ENCODE data around the gene RSPH6A.

The RSPH6A gene

GRCh38 chr19:45771311-45771933 is 43.7 kb downstream of the RSPH6A start:
- no peaks in the 10 kb centered on the region for H3K9me3 ChIP-seq (ENCODE audit: control insufficient read depth in 1 of 2, low read length in 2 of 2)
- peak overlapping the region; percentile 80 for H3K27ac ChIP-seq (ENCODE audit: low read depth, low read length)
- H3K4me3 ChIP-seq (ENCODE audit: low read depth in 1 of 2, low read length in 2 of 2), result peak overlapping the region; percentile 73 to 74
- H3K9ac ChIP-seq (ENCODE audit: low read depth in 1 of 2, low read length in 2 of 2), result peak overlapping the region; percentile 83 to 96
- H3K36me3 ChIP-seq (ENCODE audit: control insufficient read depth in 1 of 2, insufficient read depth in 2 of 2, low read length in 2 of 2), result no peaks in the 10 kb centered on the region
- peaks cover 19 to 33% of the 10 kb centered on the region in 2 donors for H3K4me1 ChIP-seq (ENCODE audit: control insufficient read depth in 1 of 2, insufficient read depth in 2 of 2, low read length in 2 of 2)
- H3K27me3 ChIP-seq (ENCODE audit: control insufficient read depth in 1 of 2, insufficient read depth in 2 of 2, low read length in 2 of 2), result no peaks in the 10 kb centered on the region

- peaks cover 19 to 33% of the 10 kb centered on the region in 2 donors for H3K4me1 ChIP-seq (ENCODE audit: control insufficient read depth in 1 of 2, insufficient read depth in 2 of 2, low read length in 2 of 2)
- H3K9me3 ChIP-seq (ENCODE audit: control insufficient read depth in 1 of 2, low read length in 2 of 2), result no peaks in the 10 kb centered on the region
- peak overlapping the region; percentile 76 to 92 for H3K4me3 ChIP-seq (ENCODE audit: low read depth in 1 of 2, low read length in 2 of 2)
- H3K27me3 ChIP-seq (ENCODE audit: control insufficient read depth in 1 of 2, insufficient read depth in 2 of 2, low read length in 2 of 2), result no peaks in the 10 kb centered on the region
- H3K27ac ChIP-seq (ENCODE audit: low read depth, low read length), result peak overlapping the region; percentile 94
- peak overlapping the region; percentile 83 to 96 for H3K9ac ChIP-seq (ENCODE audit: low read depth in 1 of 2, low read length in 2 of 2)
- H3K36me3 ChIP-seq (ENCODE audit: control insufficient read depth in 1 of 2, insufficient read depth in 2 of 2, low read length in 2 of 2), result no peaks in the 10 kb centered on the region
Measured at GRCh38 chr19:45770192-45771101, 44.7 kb downstream of the RSPH6A start.

GRCh38 chr19:45769821-45770191 is 45.3 kb downstream of the RSPH6A start:
- Histone ChIP-seq H3K4me1 (ENCODE audit: control insufficient read depth in 1 of 2, insufficient read depth in 2 of 2, low read length in 2 of 2) (peaks cover 19 to 33% of the 10 kb centered on the region in 2 donors), H3K9ac (ENCODE audit: low read depth in 1 of 2, low read length in 2 of 2) (peak overlapping the region; percentile 63 to 84), H3K36me3 (ENCODE audit: control insufficient read depth in 1 of 2, insufficient read depth in 2 of 2, low read length in 2 of 2) (no peaks in the 10 kb centered on the region), H3K27me3 (ENCODE audit: control insufficient read depth in 1 of 2, insufficient read depth in 2 of 2, low read length in 2 of 2) (no peaks in the 10 kb centered on the region), H3K27ac (ENCODE audit: low read depth, low read length) (peak overlapping the region; percentile 81), H3K9me3 (ENCODE audit: control insufficient read depth in 1 of 2, low read length in 2 of 2) (no peaks in the 10 kb centered on the region), H3K4me3 (ENCODE audit: low read depth in 1 of 2, low read length in 2 of 2) (peak overlapping the region; percentile 76 to 92)

GRCh38 chr19:45768984-45769782 is 45.9 kb downstream of the RSPH6A start, which contains the start of gene SIX5:
SIX5 (minus strand) TSS chr19:45769252; CDS start chr19:45768844, 408 bp downstream.
- Histone ChIP-seq H3K27me3 (ENCODE audit: control insufficient read depth in 1 of 2, insufficient read depth in 2 of 2, low read length in 2 of 2) (no peaks in the 10 kb centered on the region), H3K9me3 (ENCODE audit: control insufficient read depth in 1 of 2, low read length in 2 of 2) (no peaks in the 10 kb centered on the region), H3K36me3 (ENCODE audit: control insufficient read depth in 1 of 2, insufficient read depth in 2 of 2, low read length in 2 of 2) (no peaks in the 10 kb centered on the region), H3K4me1 (ENCODE audit: control insufficient read depth in 1 of 2, insufficient read depth in 2 of 2, low read length in 2 of 2) (peaks cover 19 to 33% of the 10 kb centered on the region in 2 donors), H3K27ac (ENCODE audit: low read depth, low read length) (peak within 1 kb of the TSS; percentile 90), H3K4me3 (ENCODE audit: low read depth in 1 of 2, low read length in 2 of 2) (peak within 1 kb of the TSS; percentile 76 to 92), H3K9ac (ENCODE audit: low read depth in 1 of 2, low read length in 2 of 2) (peak within 1 kb of the TSS; percentile 78 to 95)

DNA sequence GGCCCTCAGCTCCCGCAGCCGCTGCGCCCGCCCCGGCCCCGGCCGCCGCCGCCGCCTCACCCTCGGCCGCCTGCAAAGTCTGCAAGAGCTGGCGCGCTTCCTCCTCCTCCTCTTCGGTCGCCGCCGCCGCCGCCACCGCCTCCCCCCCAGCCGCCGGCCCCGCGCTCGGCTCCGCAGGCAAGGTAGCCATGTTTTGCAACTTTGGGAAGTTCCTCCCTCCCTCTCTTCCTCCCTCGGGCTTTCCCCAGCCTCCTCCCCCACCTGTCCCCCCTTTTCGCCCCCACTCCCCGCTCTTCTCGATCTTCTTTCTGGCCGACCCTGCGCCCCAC is 46.5 kb downstream of the RSPH6A start:
- H3K27me3 ChIP-seq (ENCODE audit: control insufficient read depth in 1 of 2, insufficient read depth in 2 of 2, low read length in 2 of 2), result no peaks in the 10 kb centered on the region
- peak overlapping the region; percentile 78 to 95 for H3K9ac ChIP-seq (ENCODE audit: low read depth in 1 of 2, low read length in 2 of 2)
- peaks cover 19 to 32% of the 10 kb centered on the region in 2 donors for H3K4me1 ChIP-seq (ENCODE audit: control insufficient read depth in 1 of 2, insufficient read depth in 2 of 2, low read length in 2 of 2)

GRCh38 chr19:45767881-45768654 is 47.0 kb downstream of the RSPH6A start:
- peak overlapping the region; percentile 65 to 82 for H3K9ac ChIP-seq (ENCODE audit: low read depth in 1 of 2, low read length in 2 of 2)
- peak overlapping the region; percentile 71 to 92 for H3K4me3 ChIP-seq (ENCODE audit: low read depth in 1 of 2, low read length in 2 of 2)
- no peaks in the 10 kb centered on the region for H3K9me3 ChIP-seq (ENCODE audit: control insufficient read depth in 1 of 2, low read length in 2 of 2)
- H3K36me3 ChIP-seq (ENCODE audit: control insufficient read depth in 1 of 2, insufficient read depth in 2 of 2, low read length in 2 of 2), result no peaks in the 10 kb centered on the region
- peak overlapping the region; percentile 90 for H3K27ac ChIP-seq (ENCODE audit: low read depth, low read length)
- no peaks in the 10 kb centered on the region for H3K27me3 ChIP-seq (ENCODE audit: control insufficient read depth in 1 of 2, insufficient read depth in 2 of 2, low read length in 2 of 2)
- H3K4me1 ChIP-seq (ENCODE audit: control insufficient read depth in 1 of 2, insufficient read depth in 2 of 2, low read length in 2 of 2), result peaks cover 14 to 26% of the 10 kb centered on the region in 2 donors

More for the DNA sequence above, 46.5 kb downstream of the RSPH6A start:
- Histone ChIP-seq H3K36me3 (ENCODE audit: control insufficient read depth in 1 of 2, insufficient read depth in 2 of 2, low read length in 2 of 2) (no peaks in the 10 kb centered on the region), H3K27ac (ENCODE audit: low read depth, low read length) (peak overlapping the region; percentile 90), H3K4me3 (ENCODE audit: low read depth in 1 of 2, low read length in 2 of 2) (peak overlapping the region; percentile 76 to 92), H3K9me3 (ENCODE audit: control insufficient read depth in 1 of 2, low read length in 2 of 2) (no peaks in the 10 kb centered on the region)

GRCh38 chr19:45767410-45767880 is 47.7 kb downstream of the RSPH6A start:
- Histone ChIP-seq H3K27me3 (ENCODE audit: control insufficient read depth in 1 of 2, insufficient read depth in 2 of 2, low read length in 2 of 2) (no peaks in the 10 kb centered on the region), H3K36me3 (ENCODE audit: control insufficient read depth in 1 of 2, insufficient read depth in 2 of 2, low read length in 2 of 2) (no peaks in the 10 kb centered on the region), H3K27ac (ENCODE audit: low read depth, low read length) (peak overlapping the region; percentile 90), H3K4me1 (ENCODE audit: control insufficient read depth in 1 of 2, insufficient read depth in 2 of 2, low read length in 2 of 2) (peaks cover 7 to 20% of the 10 kb centered on the region in 2 donors), H3K4me3 (ENCODE audit: low read depth in 1 of 2, low read length in 2 of 2) (peak overlapping the region; percentile 71 to 92), H3K9me3 (ENCODE audit: control insufficient read depth in 1 of 2, low read length in 2 of 2) (no peaks in the 10 kb centered on the region), H3K9ac (ENCODE audit: low read depth in 1 of 2, low read length in 2 of 2) (peak overlapping the region; percentile 65 to 82)

GRCh38 chr19:45766869-45767346 is 48.2 kb downstream of the RSPH6A start:
- no peaks in the 10 kb centered on the region for H3K9me3 ChIP-seq (ENCODE audit: control insufficient read depth in 1 of 2, low read length in 2 of 2)
- H3K27me3 ChIP-seq (ENCODE audit: control insufficient read depth in 1 of 2, insufficient read depth in 2 of 2, low read length in 2 of 2), result no peaks in the 10 kb centered on the region
- peak overlapping the region; percentile 65 to 82 for H3K9ac ChIP-seq (ENCODE audit: low read depth in 1 of 2, low read length in 2 of 2)
- H3K36me3 ChIP-seq (ENCODE audit: control insufficient read depth in 1 of 2, insufficient read depth in 2 of 2, low read length in 2 of 2), result no peaks in the 10 kb centered on the region
- peak overlapping the region; percentile 90 for H3K27ac ChIP-seq (ENCODE audit: low read depth, low read length)
- peak overlapping the region; percentile 71 to 92 for H3K4me3 ChIP-seq (ENCODE audit: low read depth in 1 of 2, low read length in 2 of 2)
- H3K4me1 ChIP-seq (ENCODE audit: control insufficient read depth in 1 of 2, insufficient read depth in 2 of 2, low read length in 2 of 2), result peaks cover 2 to 14% of the 10 kb centered on the region in 2 donors

- H3K27me3 ChIP-seq (ENCODE audit: control insufficient read depth in 1 of 2, insufficient read depth in 2 of 2, low read length in 2 of 2), result no peaks in the 10 kb centered on the region
- peak overlapping the region in 1 of 2 donors; percentile 65 for H3K9ac ChIP-seq (ENCODE audit: low read depth in 1 of 2, low read length in 2 of 2)
- peak overlapping the region; percentile 90 for H3K27ac ChIP-seq (ENCODE audit: low read depth, low read length)
- no peaks in the 10 kb centered on the region for H3K36me3 ChIP-seq (ENCODE audit: control insufficient read depth in 1 of 2, insufficient read depth in 2 of 2, low read length in 2 of 2)
- peak overlapping the region; percentile 71 to 92 for H3K4me3 ChIP-seq (ENCODE audit: low read depth in 1 of 2, low read length in 2 of 2)
- peaks cover 0 to 9% of the 10 kb centered on the region in 2 donors for H3K4me1 ChIP-seq (ENCODE audit: control insufficient read depth in 1 of 2, insufficient read depth in 2 of 2, low read length in 2 of 2)
- no peaks in the 10 kb centered on the region for H3K9me3 ChIP-seq (ENCODE audit: control insufficient read depth in 1 of 2, low read length in 2 of 2)
Measured at GRCh38 chr19:45766296-45766868, 48.7 kb downstream of the RSPH6A start.
